ENCODE results near the gene ATP6V1B1. TPM values are rescaled to one million over a fixed set of nuclear protein-coding genes. Genes with fewer than 3 reads are reported as not detected.

Gene ATP6V1B1
- total and polyA plus RNA-seq, 2 of the 13 experiments (the other 11 are each of a cell fraction or from before 2014, with no cell fraction given), result 0.58 to 1.6 TPM

DNA sequence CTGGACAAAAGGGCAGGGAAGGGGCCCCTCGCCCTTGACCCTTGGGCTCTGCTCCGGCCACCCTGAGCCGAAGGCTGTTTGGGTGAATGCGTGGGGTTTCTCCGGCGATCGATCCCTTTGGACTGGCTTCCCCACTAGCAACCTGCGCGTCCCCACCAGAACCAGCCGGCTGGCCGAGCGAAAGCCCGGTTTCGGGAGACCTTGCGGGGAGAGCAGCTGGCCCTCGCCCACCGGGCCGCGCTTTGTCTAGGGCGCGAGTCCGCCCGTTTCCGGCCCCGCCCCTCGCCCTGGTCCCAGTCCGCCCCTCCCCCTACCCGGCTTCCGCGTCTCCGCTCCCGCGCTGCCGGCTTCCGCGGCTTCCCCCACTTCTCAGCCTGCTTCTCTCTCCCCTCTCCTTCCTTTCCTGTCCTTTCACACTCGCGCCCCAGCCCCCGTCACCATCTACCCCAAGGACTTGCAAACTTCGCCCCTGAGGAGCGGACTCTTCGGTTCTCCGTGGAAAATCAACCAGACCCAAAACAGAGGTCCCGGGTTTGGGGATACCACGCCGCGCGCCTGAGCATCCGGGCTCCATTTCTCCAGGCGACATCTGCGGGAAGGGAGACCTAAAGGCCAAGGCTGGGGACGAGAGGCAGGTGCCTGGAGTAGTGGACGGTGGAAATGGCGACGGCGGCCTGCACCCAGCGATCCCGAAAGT lies 48.0 kb upstream of the ATP6V1B1 start (continued):
- TF ChIP-seq ZNF609 (CRISPR knock-in tag; IDR thresholded peaks at IDR 0.05; ENCODE audit: borderline replicate concordance), result no peak
- peak; percentile 12 for TF ChIP-seq YY1 (IDR thresholded peaks at IDR 0.05; ENCODE audit: insufficient read depth, insufficient replicate concordance, low read depth, low read length)
- TF ChIP-seq ZBED4 (CRISPR knock-in tag; IDR thresholded peaks at IDR 0.05; ENCODE audit: borderline replicate concordance), result no peak
- no peak for TF ChIP-seq RFX3 (CRISPR knock-in tag; IDR thresholded peaks at IDR 0.05)
- no peak for TF ChIP-seq ZNF138 (CRISPR knock-in tag; IDR thresholded peaks at IDR 0.05; ENCODE audit: low read depth)
- TF ChIP-seq CHD4 (IDR thresholded peaks at IDR 0.05; ENCODE audit: borderline replicate concordance, low read length), result no peak
- TF ChIP-seq HINFP (CRISPR knock-in tag; IDR thresholded peaks at IDR 0.05; ENCODE audit: low read depth), result no peak
- no peak for TF ChIP-seq REPIN1 (CRISPR knock-in tag; IDR thresholded peaks at IDR 0.05; ENCODE audit: borderline replicate concordance, low read depth)
- TF ChIP-seq ZNF75D (CRISPR knock-in tag; IDR thresholded peaks at IDR 0.05; ENCODE audit: borderline replicate concordance), result no peak
- no peak for TF ChIP-seq ZBTB49 (CRISPR knock-in tag; IDR thresholded peaks at IDR 0.05; ENCODE audit: borderline replicate concordance)
- TF ChIP-seq ZSCAN12 (CRISPR knock-in tag; IDR thresholded peaks at IDR 0.05), result 0 out of 2 replicates have a peak, but pooled peaks have one; percentile 32
- TF ChIP-seq ZNF12 (CRISPR knock-in tag; IDR thresholded peaks at IDR 0.05), result no peak
- TF ChIP-seq, protein P1, sequence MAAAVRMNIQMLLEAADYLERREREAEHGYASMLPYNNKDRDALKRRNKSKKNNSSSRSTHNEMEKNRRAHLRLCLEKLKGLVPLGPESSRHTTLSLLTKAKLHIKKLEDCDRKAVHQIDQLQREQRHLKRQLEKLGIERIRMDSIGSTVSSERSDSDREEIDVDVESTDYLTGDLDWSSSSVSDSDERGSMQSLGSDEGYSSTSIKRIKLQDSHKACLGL (CRISPR knock-in tag; IDR thresholded peaks at IDR 0.05), result no peak; the same call in 1 of the 2 replicates
- TF ChIP-seq, protein P2, sequence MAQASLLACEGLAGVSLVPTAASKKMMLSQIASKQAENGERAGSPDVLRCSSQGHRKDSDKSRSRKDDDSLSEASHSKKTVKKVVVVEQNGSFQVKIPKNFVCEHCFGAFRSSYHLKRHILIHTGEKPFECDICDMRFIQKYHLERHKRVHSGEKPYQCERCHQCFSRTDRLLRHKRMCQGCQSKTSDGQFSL (CRISPR knock-in tag; IDR thresholded peaks at IDR 0.05), result no peak

Data from HepG2 (cell line).